ENCODE measurements around the gene MAP3K3. TPM values are rescaled to one million over a fixed set of nuclear protein-coding genes. Genes with fewer than 3 reads are reported as not detected.
"Not testable (repeated sequence)": the region's sequence is repeated elsewhere in the genome, so short reads cannot be mapped to it uniquely, and the experiment has no call there.

Gene MAP3K3
- total RNA-seq, 1 experiment from 2014 or later: 14.5 TPM

DNA sequence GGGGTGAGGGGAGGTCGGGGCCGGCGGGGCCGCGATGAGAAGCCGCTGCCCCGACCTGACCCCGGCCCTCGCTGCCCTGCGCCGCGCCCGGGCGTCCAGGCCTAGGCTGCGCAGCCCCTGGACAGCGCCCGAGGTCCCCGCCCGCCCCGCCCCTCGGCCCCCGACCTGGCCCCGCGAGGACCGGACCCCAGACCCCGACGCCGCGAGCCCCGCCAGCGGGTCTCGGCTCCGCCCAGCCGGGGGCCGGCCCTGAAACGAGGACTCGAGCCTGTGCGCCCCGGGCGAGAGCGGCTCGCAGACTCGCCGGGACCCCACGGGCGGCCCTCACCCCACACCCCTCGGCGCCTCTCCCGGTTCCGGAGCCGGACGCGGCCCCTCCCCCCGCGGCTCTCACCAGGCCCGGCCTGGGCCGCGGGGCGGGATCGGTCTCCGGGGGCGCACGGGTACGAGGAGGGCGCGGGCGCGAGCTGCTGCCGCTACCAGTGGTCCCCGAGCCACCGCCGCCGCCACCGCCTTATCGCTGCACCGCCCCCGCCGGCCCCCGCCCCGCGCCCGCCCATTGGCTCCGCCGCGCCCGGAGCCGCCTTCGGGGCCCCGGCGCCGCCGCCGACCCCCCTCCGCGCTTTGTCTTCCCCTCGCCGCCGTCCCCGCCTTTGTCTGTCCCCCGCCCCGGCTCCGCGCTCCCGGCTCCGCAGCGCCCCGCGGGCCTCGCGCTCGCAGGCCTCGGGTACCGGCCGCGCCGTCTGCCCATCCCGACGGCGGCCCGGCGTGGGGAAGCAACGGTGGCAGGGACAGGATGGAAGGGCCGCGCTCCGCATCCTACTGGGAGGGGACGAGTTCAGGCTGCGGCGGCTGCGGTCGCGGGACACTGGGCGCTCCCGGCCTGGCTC lies 77.7 kb downstream of the MAP3K3 start, which contains the start of gene LIMD2:
Gene LIMD2, minus strand, starts transcription at position 488 of the 890 bp plus-strand sequence. CDS start 827 bp downstream, outside the sequence.
- DNase-seq (ENCODE audit: low read depth): peak; percentile 11
- in situ Hi-C loops (cut with HindIII; ENCODE audit: low pct_unique_long_range_greater_than_20kb, low sequenced_read_pairs): no loop called here

- DNase-seq (ENCODE audit: low read depth): no peak
- in situ Hi-C loops (cut with HindIII; ENCODE audit: low pct_unique_long_range_greater_than_20kb, low sequenced_read_pairs): no loop called here
Observed at GRCh38 chr17:63700528-63701455, 78.6 kb downstream of the MAP3K3 start.

- DNase-seq (ENCODE audit: low read depth): no peak
- in situ Hi-C loops (cut with HindIII; ENCODE audit: low pct_unique_long_range_greater_than_20kb, low sequenced_read_pairs): no loop called here
Observed at GRCh38 chr17:63701456-63701820, 79.2 kb downstream of the MAP3K3 start.

DNA sequence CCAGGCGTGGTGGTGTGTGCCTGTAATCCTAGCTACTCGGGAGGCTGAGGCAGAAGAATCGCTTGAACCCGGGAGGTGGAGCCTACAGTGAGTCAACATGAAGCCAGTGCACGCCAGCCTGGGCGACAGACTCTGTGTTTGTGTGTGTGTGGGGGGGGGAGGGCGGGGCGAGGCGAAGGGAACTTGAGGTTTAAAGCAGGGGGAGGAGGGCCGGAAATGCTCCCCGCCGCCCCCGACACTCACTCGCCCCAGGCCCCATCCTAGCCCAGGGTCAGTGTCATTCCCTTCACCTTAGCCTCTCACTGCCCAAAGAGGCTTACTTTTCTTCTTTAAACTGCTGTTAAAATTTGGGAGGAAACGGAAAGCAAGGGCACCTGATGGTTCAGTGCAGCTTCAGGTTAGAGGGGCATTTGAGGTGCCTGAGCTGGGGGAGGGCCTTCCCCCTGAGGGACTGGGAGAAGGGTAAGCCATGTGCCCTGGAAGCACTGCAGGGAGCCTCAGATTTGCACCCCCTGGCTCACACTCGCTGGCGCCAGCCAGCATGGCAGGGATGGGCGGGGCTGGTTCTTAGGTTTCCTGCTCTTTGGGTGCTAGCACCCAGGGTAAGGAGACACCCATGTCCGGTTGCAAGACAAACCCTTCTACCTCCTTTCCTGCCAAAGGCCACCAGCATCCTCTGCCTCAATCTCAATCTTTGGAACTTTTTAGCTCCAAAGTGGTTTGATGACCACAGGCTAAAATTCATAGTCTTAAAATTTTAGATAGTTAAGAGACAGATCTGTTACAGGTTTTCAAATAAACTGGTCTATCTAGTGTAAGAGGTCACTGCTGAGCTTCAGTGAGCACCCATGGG lies 79.9 kb downstream of the MAP3K3 start:
- in situ Hi-C loops (cut with HindIII; ENCODE audit: low pct_unique_long_range_greater_than_20kb, low sequenced_read_pairs): no loop called here
- DNase-seq (ENCODE audit: low read depth): no peak

- DNase-seq (ENCODE audit: low read depth): no peak
- in situ Hi-C loops (cut with HindIII; ENCODE audit: low pct_unique_long_range_greater_than_20kb, low sequenced_read_pairs): no loop called here
Observed at GRCh38 chr17:63702721-63703015, 80.5 kb downstream of the MAP3K3 start.

DNA sequence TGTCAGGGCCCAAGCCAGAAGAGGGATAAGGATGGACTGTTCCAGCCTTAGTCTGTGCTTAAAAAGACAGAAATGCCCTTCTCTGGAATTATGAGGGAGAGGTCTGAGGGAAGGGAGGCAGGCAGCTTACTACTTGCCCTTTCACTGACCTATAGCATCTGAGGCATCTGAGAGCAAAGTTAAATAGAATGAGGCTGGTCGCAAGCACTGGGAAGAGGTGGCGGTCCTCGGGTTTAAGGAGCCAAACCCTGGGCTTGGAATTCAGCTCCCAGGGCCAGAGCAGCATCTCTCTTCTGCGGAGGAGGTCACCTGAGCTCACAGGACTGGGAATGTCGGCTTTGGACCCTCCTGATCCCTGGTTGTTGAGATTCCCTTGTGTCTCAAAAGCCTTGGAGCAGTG lies 80.8 kb downstream of the MAP3K3 start:
- in situ Hi-C loops (cut with HindIII; ENCODE audit: low pct_unique_long_range_greater_than_20kb, low sequenced_read_pairs): no loop called here
- no peak for DNase-seq (ENCODE audit: low read depth)

- in situ Hi-C loops (cut with HindIII; ENCODE audit: low pct_unique_long_range_greater_than_20kb, low sequenced_read_pairs): no loop called here
- DNase-seq (ENCODE audit: low read depth): no peak
Observed at GRCh38 chr17:63703556-63704258, 81.5 kb downstream of the MAP3K3 start.

DNA sequence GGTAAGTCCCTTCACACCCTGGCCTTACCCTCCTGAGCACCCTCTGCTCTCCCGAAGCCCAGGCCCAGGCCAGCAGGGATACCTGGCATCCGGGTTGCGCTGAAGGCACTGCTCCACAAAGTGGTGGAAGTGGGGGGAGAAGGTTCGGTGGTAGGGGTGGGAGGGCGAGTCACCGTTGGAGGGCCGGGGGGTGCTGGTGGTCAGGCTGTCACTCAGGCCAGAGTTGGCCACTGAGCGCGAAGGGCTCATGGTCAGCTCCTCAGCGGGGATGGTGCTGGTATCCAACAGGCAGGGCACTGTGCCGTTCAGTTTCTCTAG lies 82.0 kb downstream of the MAP3K3 start:
- in situ Hi-C loops (cut with HindIII; ENCODE audit: low pct_unique_long_range_greater_than_20kb, low sequenced_read_pairs): no loop called here

GRCh38 chr17:63704836-63705235 lies 82.6 kb downstream of the MAP3K3 start:
- no peak for DNase-seq (ENCODE audit: low read depth)
- in situ Hi-C loops (cut with HindIII; ENCODE audit: low pct_unique_long_range_greater_than_20kb, low sequenced_read_pairs): no loop called here

More for the DNA sequence above, 82.0 kb downstream of the MAP3K3 start:
- no peak for DNase-seq (ENCODE audit: low read depth)

- no peak for DNase-seq (ENCODE audit: low read depth)
- in situ Hi-C loops (cut with HindIII; ENCODE audit: low pct_unique_long_range_greater_than_20kb, low sequenced_read_pairs): no loop called here
Observed at GRCh38 chr17:63705657-63706056, 83.4 kb downstream of the MAP3K3 start.

- no peak for DNase-seq (ENCODE audit: low read depth)
- in situ Hi-C loops (cut with HindIII; ENCODE audit: low pct_unique_long_range_greater_than_20kb, low sequenced_read_pairs): no loop called here
Observed at GRCh38 chr17:63706336-63707082, 84.3 kb downstream of the MAP3K3 start.

DNA sequence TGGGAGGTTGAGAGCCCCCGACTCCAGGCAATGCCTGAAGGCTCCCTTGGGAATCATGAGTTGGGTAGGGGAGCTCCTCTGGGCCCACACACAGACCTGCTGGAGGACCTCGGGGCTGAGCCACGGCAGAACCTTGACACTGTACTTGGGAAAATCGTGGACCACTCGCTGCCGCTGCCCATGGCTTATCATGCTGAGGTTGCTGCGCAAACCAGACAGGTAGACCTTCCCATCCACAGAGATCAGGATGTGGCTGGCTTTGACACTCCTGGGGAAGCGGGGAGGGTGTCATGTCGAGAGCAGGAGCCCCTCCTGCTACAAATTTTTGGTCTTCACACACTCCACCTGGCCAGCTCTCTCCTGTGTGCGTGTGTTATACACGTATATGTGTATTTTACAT lies 84.9 kb downstream of the MAP3K3 start:
- in situ Hi-C loops (cut with HindIII; ENCODE audit: low pct_unique_long_range_greater_than_20kb, low sequenced_read_pairs): no loop called here
- no peak for DNase-seq (ENCODE audit: low read depth)

DNA sequence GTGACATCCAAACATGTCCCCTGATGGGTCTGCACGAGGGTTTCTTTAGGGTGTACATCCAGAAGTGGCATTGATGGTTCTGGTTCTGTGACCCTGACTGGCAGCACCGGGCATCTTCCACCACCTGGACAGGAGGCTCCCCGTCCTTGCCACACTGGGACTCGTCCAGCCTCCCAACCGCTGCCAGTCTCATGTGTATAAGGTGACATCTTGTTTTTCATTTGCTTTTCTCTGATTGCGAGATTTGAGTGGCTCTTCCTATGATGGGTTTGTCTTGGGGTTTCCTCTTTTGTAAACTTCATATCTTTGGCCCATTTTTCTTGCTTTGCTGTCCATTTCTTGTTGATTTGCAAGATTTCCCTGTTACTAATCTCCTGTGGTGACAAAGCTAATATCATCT lies 86.9 kb downstream of the MAP3K3 start:
- DNase-seq (ENCODE audit: low read depth): no peak
- in situ Hi-C loops (cut with HindIII; ENCODE audit: low pct_unique_long_range_greater_than_20kb, low sequenced_read_pairs): no loop called here

GRCh38 chr17:63714550-63715277 lies 92.5 kb downstream of the MAP3K3 start:
- no peak for DNase-seq (ENCODE audit: low read depth)

DNA sequence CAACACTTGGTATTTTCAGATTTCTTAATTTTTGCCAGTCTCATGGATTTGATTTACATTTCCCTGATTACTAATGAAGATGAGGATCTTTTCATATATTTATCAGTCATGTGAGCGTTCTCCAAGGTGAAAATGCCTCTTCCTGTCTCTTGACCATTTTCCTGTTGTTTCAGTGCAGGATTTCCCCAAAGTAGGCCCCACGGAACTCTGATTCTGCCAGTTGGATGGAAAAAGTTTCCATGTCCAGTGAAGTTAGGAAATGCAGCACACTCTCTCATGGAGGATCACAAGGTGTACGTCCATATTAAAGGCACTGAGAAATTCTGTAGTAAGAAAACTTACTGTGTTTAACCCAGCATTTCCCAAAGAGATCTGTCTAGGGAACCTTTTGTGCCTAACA lies 94.2 kb downstream of the MAP3K3 start:
- DNase-seq (ENCODE audit: low read depth): no peak
- in situ Hi-C loops (cut with HindIII; ENCODE audit: low pct_unique_long_range_greater_than_20kb, low sequenced_read_pairs): no loop called here

More at GRCh38 chr17:63714550-63715277, 92.5 kb downstream of the MAP3K3 start:
- in situ Hi-C loops (cut with HindIII; ENCODE audit: low pct_unique_long_range_greater_than_20kb, low sequenced_read_pairs): no loop called here

- in situ Hi-C loops (cut with HindIII; ENCODE audit: low pct_unique_long_range_greater_than_20kb, low sequenced_read_pairs): no loop called here
- DNase-seq (ENCODE audit: low read depth): no peak
Observed at GRCh38 chr17:63718988-63719387, 96.8 kb downstream of the MAP3K3 start.

DNA sequence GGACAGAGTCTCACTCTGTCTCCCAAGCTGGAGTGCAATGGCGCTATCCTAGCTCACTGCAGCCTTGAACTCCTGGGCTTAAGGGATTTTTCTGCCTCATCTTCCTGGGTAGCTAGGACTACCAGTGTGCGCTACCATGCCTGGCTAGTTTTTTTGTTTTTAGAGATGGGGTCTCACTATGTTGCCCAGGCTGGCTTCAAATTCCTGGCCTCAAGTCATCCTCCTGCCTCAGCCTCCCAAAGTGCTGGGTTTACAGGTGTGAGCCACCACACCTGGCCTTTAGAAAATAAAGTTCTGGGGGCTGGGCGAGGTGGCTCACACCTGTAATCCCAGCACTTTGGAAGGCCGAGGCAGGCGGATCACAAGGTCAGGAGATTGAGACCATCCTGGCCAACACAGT lies 98.0 kb downstream of the MAP3K3 start:
- DNase-seq (ENCODE audit: low read depth); in situ Hi-C loops (cut with HindIII; ENCODE audit: low pct_unique_long_range_greater_than_20kb, low sequenced_read_pairs): not testable (repeated sequence)
